Hepatocyte (in vitro differentiated cells): ENCODE data around the gene BRSK1.

ENCODE experiments used
- CTCF ChIP-seq: fragments of 200-600 bp; sonication (generic); IDR thresholded peaks from 2 replicates; pipeline ENCODE4 v1.5.1; 2016; ENCODE audit warnings: antibody characterized with exemption, mild to moderate bottlenecking; ENCODE audit not compliant: poor library complexity
- EZH2phosphoT487 ChIP-seq: fragments of 200-600 bp; sonication (generic); IDR thresholded peaks from one replicate; pipeline ENCODE4 v1.6.1; 2018; ENCODE audit warnings: antibody characterized with exemption, mild to moderate bottlenecking, low read depth, moderate library complexity; ENCODE audit not compliant: unreplicated experiment, severe bottlenecking

GRCh38 chr19:55353803-55354697 lies 70.3 kb downstream of the BRSK1 start:
- no peak for TF ChIP-seq EZH2phosphoT487
- no peak for TF ChIP-seq CTCF
